HG02943 (cell line): ENCODE results near the gene RACGAP1.

Experiments used
- ATAC-seq: cut with Tn5 transposase; IDR thresholded peaks from one replicate; pipeline ENCODE4 v1.9.1; 2021; ENCODE audit warnings: mild to moderate bottlenecking, low read depth, moderate library complexity; ENCODE audit not compliant: unreplicated experiment

The RACGAP1 gene

GRCh38 chr12:49960474-49961110 lies 64.7 kb downstream of the RACGAP1 start:
- ATAC-seq: no peak

- no peak for ATAC-seq
Observed at GRCh38 chr12:49959685-49960473, 65.4 kb downstream of the RACGAP1 start.

- ATAC-seq: no peak
Observed at GRCh38 chr12:49957570-49957967, 67.7 kb downstream of the RACGAP1 start.

GRCh38 chr12:49956663-49957569 lies 68.4 kb downstream of the RACGAP1 start:
- no peak for ATAC-seq

- no peak for ATAC-seq
Observed at GRCh38 chr12:49955899-49956662, 69.2 kb downstream of the RACGAP1 start.

- ATAC-seq: no peak
Observed at GRCh38 chr12:49954863-49955830, 70.1 kb downstream of the RACGAP1 start.

- ATAC-seq: no peak
Observed at GRCh38 chr12:49953961-49954846, 71.1 kb downstream of the RACGAP1 start.

- no peak for ATAC-seq
Observed at GRCh38 chr12:49953151-49953550, 72.1 kb downstream of the RACGAP1 start.

- no peak for ATAC-seq
Observed at GRCh38 chr12:49952391-49953055, 72.8 kb downstream of the RACGAP1 start.

GRCh38 chr12:49951411-49952240 lies 73.7 kb downstream of the RACGAP1 start:
- ATAC-seq: no peak

GRCh38 chr12:49950273-49951251 lies 74.7 kb downstream of the RACGAP1 start, which contains the start of gene AQP2:
Gene AQP2 (plus strand): TSS chr12:49950737. CDS start chr12:49950831, 94 bp downstream.
- ATAC-seq: no peak

- ATAC-seq: no peak
Observed at GRCh38 chr12:49949866-49950265, 75.4 kb downstream of the RACGAP1 start.

GRCh38 chr12:49948866-49949845 lies 76.1 kb downstream of the RACGAP1 start:
- no peak for ATAC-seq

GRCh38 chr12:49947593-49948226 lies 77.6 kb downstream of the RACGAP1 start:
- no peak for ATAC-seq
